Right atrium auricular region (tissue), 2 donors: Measurements from ENCODE around the gene HERC5. TPM values are rescaled to one million over a fixed set of nuclear protein-coding genes. Genes with fewer than 3 reads are reported as not detected.

Source experiments
- DNase-seq: peaks from one replicate; pipeline ENCODE4 v3.0.0-alpha.2; 2019; ENCODE audit warnings: low spot score
- H3K27ac ChIP-seq, 2 donors: fragments of 200-600 bp; sonication (generic); 1 replicate in 1 of 2; 2 replicates in 1 of 2; pipeline ENCODE4 v1.5.1; 2016 to 2019
- H3K27me3 ChIP-seq, 2 donors: fragments of 200-600 bp; sonication (generic); one replicate each; pipeline versions ENCODE4 v1.5.1 to v1.6.0; 2017 to 2019
- H3K36me3 ChIP-seq: fragments of 200-600 bp; sonication (generic); one replicate; pipeline ENCODE4 v1.5.1; 2016
- H3K4me1 ChIP-seq, 2 donors: fragments of 200-600 bp; sonication (generic); one replicate each; pipeline versions ENCODE4 v1.5.1 to v1.6.0; 2017 to 2019
- H3K4me3 ChIP-seq, 2 donors: fragments of 200-600 bp; sonication (generic); 1 replicate in 1 of 2; 2 replicates in 1 of 2; pipeline ENCODE4 v1.5.1; 2017 to 2019; ENCODE audit warnings: mild to moderate bottlenecking in 1 of 2, moderate library complexity in 1 of 2
- H3K9me3 ChIP-seq, 2 donors: fragments of 200-600 bp; sonication (generic); one replicate each; pipeline ENCODE4 v1.5.1; 2019
- CTCF ChIP-seq, 2 donors: fragments of 200-600 bp; sonication (generic); IDR thresholded peaks; one replicate each; pipeline ENCODE4 v1.5.1; 2019; ENCODE audit warnings: antibody characterized with exemption in 2 of 2
- total RNA-seq, 2 donors: library from RNA; depleted of rRNA; stranded (reverse); fragments of >200 nt; gene quantifications; one replicate each; pipeline ENCODE4 v1.1.0, GENCODE V29; 2016

Gene HERC5
- total RNA-seq, 2 donors from 2014 or later = 1.6 to 2.3 TPM

GRCh38 chr4:88523325-88524129 lies 66.6 kb downstream of the HERC5 start, which contains the start of gene PYURF:
TSS of gene PYURF (minus strand) at chr4:88523776. CDS start at chr4:88523700, 76 bp downstream.
- Histone ChIP-seq H3K4me1 (peaks cover 0 to 26% of the 10 kb centered on the region in 2 donors), H3K27ac (peak within 1 kb of the TSS; percentile 87 to 93), H3K36me3 (peaks cover 14% of the 10 kb centered on the region), H3K9me3 (no peaks in the 10 kb centered on the region), H3K27me3 (no peaks in the 10 kb centered on the region), H3K4me3 (peak within 1 kb of the TSS; percentile 69 to 85)
- peak; percentile 96 for DNase-seq
- no peak for TF ChIP-seq CTCF (IDR thresholded peaks at IDR 0.05)

GRCh38 chr4:88524171-88524570 lies 67.3 kb downstream of the HERC5 start:
- Histone ChIP-seq H3K4me1 (peaks cover 0 to 26% of the 10 kb centered on the region in 2 donors), H3K9me3 (no peaks in the 10 kb centered on the region), H3K4me3 (peak overlapping the region; percentile 69 to 85), H3K36me3 (peaks cover 14% of the 10 kb centered on the region), H3K27ac (peak overlapping the region; percentile 87 to 93), H3K27me3 (no peaks in the 10 kb centered on the region)
- DNase-seq = no peak
- TF ChIP-seq CTCF (IDR thresholded peaks at IDR 0.05) = no peak

GRCh38 chr4:88526221-88526815 lies 69.4 kb downstream of the HERC5 start:
- TF ChIP-seq CTCF (IDR thresholded peaks at IDR 0.05) = peak in 1 of 2 donors; percentile 45
- no peak for DNase-seq
- no peak overlapping the region for H3K4me3 ChIP-seq
- H3K4me1 ChIP-seq = peaks cover 0 to 26% of the 10 kb centered on the region in 2 donors
- H3K27ac ChIP-seq = no peak overlapping the region
- H3K9me3 ChIP-seq = no peaks in the 10 kb centered on the region
- peaks cover 4% of the 10 kb centered on the region for H3K36me3 ChIP-seq
- H3K27me3 ChIP-seq = no peaks in the 10 kb centered on the region

GRCh38 chr4:88527787-88528186 lies 70.9 kb downstream of the HERC5 start:
- H3K27ac ChIP-seq = no peak overlapping the region
- H3K4me1 ChIP-seq = peaks cover 0 to 20% of the 10 kb centered on the region in 2 donors
- TF ChIP-seq CTCF (IDR thresholded peaks at IDR 0.05) = no peak
- no peaks in the 10 kb centered on the region for H3K36me3 ChIP-seq
- H3K9me3 ChIP-seq = no peaks in the 10 kb centered on the region
- no peak for DNase-seq
- H3K27me3 ChIP-seq = no peaks in the 10 kb centered on the region
- H3K4me3 ChIP-seq = no peak overlapping the region

- TF ChIP-seq CTCF (IDR thresholded peaks at IDR 0.05) = peak in 1 of 2 donors; percentile 26
- H3K9me3 ChIP-seq = no peaks in the 10 kb centered on the region
- DNase-seq = no peak
- peaks cover 0 to 19% of the 10 kb centered on the region in 2 donors for H3K4me1 ChIP-seq
- H3K27ac ChIP-seq = no peak overlapping the region
- H3K27me3 ChIP-seq = no peaks in the 10 kb centered on the region
- no peaks in the 10 kb centered on the region for H3K36me3 ChIP-seq
- no peak overlapping the region for H3K4me3 ChIP-seq
These were observed 71.9 kb downstream of the HERC5 start for GRCh38 chr4:88528861-88529260.
